HG03565 (cell line): ENCODE data around the gene NACC2.

Source experiments
- ATAC-seq: cut with Tn5 transposase; IDR thresholded peaks from one replicate; pipeline ENCODE4 v1.9.1; 2021; ENCODE audit warnings: mild to moderate bottlenecking, moderate library complexity; ENCODE audit not compliant: unreplicated experiment

Gene NACC2

GRCh38 chr9:136002881-136003280 lies 92.2 kb downstream of the NACC2 start:
- no peak for ATAC-seq

- no peak for ATAC-seq
These were observed 92.9 kb downstream of the NACC2 start for GRCh38 chr9:136002215-136002614.

- no peak for ATAC-seq
These were observed 93.9 kb downstream of the NACC2 start for GRCh38 chr9:136001231-136001630.

DNA sequence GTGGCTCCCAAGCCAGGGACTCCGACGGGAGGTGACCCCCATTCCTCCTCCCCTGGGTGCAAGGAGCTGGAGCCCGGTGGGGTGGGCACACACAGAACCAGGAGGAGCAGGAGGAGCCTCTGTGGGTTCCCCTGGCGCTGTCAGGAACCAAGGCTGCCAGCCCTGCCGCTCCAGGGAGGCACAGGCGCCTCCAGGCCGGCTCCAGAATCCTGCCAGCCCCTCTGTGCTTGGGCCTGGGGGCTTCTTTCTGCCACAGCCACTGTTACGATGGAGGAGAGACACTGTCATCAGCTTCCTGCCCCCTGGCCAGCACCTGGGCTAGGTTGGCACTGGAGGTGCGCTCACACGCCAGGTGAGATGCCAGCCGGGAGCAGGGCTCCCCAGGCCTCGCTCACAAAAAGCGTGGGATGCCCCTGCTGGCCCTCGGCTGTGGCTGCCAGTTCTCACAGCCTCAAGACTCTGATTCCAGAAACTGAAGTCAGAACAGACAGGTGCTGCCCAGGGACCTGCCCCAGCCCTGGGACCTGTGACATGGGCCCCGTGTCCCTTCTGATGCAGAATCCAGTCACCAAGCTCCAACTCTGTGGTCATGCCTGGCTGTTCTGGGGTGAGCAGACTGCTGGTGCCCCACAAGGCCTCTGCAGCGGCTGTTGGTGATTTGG lies 96.5 kb downstream of the NACC2 start:
- ATAC-seq: no peak

GRCh38 chr9:135998016-135998380 lies 97.1 kb downstream of the NACC2 start:
- no peak for ATAC-seq

- no peak for ATAC-seq
These were observed 97.7 kb downstream of the NACC2 start for GRCh38 chr9:135997090-135998015.

DNA sequence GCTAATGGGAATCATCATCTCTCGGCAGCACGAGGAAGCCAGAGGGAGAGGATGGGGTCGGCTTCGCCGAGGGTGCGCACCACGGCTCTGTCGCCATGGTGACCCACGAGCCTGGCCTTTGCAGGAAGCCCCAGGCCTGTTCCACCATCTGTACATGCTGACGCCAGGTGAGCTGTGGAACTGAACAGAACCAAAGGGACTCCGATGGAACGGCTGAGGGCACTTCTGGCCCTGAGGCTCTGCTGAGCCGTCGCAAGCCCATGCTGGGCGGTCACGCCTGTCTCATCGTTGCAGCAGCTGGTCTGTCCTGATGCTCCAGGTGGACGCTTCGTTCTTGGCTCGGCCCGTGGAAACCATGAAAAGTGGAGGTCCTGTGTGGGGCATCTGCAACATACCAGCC lies 99.3 kb downstream of the NACC2 start:
- ATAC-seq: no peak

DNA sequence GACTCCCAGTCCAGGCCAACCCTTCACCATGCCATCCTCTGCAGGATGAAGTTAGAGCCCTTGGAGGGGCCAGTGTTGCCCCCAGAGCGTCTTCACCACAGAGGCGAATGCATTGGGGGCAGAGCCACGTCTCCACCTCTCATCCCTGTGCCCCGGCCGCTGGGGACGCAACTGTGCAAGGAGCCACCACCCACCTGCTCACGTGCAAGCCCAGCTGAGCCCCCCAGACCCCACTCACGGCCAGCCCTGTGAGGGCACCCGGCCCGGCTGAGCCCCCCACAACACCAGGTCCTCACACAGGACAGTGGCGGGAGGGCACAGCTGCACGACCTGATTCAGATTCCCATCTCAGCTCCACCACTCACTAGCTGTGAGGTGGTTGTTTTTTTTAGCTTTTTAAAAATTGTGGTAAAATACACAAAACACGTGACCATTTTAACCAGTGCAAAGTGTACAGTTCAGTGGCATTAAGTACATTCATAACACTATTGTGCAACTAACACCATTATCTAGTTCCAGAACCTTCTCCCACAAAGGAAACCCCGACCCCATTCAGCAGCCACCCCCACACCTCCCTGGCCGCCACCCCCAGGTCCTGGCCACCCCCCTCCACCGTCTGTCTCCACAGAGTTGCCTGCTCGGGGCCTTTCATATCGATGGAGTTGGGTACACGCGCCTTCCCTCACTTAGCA lies 100.4 kb downstream of the NACC2 start:
- no peak for ATAC-seq

- no peak for ATAC-seq
These were observed 101.2 kb downstream of the NACC2 start for GRCh38 chr9:135993765-135994500.

- ATAC-seq: no peak
These were observed 101.7 kb downstream of the NACC2 start for GRCh38 chr9:135993409-135993742.

DNA sequence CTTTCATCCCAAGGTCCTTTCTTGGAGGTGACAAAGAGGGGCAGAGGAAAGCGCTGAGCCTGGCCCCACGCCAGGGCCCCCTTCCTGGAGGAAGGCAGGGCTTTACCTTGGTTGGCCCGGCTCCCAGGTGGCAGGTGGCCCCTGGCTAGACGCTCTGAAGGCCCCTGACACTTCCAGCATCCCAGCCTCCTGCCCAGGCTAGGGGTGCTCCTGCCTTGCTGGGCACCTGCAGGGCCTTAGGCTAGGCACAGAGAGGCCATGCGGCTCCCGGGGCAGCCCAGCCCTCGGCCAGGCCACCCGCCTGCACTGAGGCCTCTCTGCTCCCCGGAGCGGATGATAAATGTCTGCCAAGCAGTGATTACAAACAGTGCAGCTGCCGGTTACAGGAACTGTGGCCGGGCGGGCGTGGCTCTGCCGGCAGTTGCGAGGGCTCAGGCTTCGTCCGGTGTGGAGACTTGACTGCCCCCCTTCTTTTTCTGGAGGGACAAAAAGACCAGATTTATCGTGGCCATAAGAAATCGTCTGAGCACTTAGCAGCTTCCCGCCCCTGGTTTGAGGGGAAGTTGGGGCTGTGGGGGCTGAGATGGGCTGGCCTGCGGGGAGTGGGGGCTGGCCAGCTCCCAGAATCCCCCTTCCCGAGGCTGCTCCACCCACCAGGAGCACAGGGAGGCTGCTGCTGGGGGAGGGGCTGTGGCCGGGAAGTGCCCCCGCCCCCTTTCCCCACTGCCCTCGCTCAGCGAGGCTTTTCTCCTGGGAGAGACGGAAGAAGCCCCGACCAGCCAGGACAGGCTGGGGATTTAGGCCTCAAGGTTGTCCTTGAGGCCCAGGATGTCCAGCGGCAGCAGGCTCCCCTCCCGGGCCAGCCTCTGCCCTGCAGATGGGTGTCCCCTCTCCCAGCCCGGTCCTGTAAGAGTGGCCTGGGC lies 102.3 kb downstream of the NACC2 start:
- no peak for ATAC-seq

DNA sequence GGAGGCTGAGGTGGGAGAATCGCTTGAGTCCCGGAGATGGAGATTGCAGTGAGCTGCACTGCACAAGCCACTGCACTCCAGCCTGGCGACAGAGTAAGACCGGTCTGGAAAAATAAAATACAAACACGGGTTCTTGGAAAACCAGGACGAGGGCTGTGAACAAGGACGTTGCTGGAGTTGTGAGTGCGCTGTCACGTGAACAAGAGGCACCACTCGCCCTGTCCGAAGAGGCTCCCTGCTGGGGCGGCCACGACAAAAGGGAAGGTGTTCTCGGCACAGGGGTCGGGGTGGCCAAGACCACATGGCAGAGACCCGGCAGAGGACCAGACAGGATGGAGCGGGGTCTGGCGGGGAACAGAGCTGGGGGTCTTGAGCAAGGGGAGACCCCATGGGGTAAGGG lies 103.3 kb downstream of the NACC2 start:
- ATAC-seq: no peak

DNA sequence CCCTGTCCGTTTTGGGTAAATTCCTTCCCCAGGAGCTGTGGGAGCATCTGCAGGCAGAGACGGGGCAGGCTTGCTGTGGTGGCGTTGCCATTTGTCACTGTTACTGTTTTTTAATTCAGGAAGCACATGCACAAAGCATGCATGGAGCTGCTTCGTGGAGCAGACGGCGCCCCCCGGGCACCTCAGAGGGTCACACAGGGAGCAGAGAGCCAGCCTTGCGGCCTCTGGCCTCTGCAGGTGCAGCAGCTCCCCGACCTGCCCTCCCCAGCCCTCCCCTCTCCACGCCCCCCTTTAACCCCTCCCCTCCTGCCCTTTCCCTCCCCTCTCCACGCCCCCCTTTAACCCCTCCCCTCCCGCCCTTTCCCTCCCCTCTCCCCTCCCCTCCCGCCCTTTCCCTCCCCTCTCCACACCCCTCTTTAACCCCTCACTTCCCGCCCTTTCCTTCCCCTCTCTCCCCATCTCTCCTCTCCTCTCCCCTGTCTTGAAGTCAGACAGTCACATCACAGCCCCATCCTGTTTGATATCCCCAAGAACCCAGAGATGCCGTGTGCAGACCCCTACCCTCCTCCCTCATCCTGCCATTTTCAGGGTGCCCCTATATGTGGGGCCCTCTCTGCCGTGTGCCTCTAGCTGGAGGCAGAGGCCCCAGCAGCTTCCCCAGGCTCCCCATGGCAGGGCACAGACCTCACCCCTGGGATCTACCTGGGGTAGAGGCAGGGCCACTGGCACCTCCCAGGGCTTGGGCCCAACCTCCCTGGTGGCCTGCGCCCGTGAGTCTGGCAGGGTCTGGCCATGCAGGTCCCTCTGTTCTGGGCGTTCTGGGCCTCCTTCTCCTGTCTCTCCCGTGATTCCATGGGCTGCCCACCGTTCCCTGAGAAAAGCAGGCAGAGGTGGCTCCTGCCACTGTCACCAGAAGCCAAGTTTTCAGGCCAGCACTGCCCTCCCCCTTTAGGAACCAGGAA lies 104.3 kb downstream of the NACC2 start:
- no peak for ATAC-seq

DNA sequence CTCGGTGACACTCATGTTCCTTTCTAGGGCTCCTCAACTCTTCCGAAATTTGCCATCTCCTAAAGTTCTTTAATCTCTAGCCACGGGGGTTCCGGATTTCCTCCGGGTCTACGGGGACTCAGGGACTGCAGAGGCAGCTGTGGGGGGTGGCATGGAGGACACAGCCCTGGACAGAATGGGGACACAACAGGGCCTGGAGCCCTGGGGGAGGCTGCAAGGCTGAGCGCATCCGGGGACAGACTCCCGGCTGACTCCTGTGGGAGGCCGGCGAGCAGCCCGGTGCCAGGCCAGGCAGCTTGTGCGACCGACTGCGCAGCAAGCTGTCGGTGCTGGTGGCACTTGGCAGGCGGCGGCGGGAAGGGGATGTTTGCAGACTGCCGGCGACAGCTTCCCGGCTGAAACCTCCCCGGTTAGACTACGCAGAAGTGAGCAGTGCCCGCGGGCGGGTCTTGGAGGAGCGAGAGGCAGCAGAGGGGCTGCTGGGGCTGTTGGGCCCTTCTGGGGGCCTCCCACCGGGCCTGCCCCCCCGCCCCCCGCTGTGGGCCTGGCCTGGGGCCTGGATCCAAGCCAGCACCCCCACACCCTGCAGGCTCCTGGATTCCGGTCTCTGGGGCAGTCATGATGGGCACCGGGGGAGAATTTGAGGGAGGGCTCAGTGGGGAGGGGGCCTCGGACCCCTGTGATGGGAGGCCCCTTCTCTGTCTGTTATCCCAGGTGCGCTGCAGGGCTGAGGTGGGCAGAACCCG lies 105.2 kb downstream of the NACC2 start:
- no peak for ATAC-seq

DNA sequence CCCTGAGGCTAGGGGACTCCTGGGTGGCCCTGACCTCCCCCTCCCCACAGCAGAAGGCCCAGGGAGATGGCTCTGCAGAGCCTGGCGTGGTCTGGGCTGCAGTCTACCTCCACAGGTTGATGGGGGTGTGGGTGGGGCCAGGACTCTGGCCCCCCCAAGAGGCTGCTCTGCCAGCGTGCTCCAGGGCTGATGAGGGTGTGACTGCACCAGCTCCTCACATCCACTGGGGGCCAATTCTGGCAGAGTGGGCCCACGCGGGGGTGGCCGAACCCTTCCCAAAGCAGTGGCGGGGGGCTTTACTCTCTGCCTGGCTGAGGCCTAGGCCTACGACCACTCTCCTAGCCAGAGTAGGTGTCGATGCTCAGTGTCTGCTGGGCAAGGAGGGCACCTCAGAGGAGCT lies 105.9 kb downstream of the NACC2 start:
- no peak for ATAC-seq

GRCh38 chr9:135988493-135988892 lies 106.6 kb downstream of the NACC2 start:
- ATAC-seq: no peak

- ATAC-seq: no peak
These were observed 107.2 kb downstream of the NACC2 start for GRCh38 chr9:135987838-135988404.

DNA sequence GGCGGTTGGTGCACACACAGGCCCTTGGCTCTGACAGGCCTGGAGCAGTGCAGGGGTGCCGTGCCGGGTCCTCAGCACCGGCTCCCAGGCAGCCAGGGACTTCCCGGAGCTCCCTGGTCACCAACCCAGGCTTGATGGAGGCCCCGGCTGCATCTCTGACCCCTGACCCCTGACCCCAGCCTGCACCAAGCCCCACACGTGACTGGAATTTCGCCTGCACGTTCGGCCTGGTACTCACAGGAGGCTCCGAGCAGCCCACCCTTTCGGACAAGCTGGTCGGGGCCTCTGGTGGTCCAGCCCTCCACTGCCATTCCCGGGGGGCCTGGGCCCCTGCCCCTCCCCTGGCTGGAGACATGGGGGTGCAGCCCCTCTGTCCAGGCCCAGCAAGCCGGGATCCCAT lies 108.5 kb downstream of the NACC2 start:
- ATAC-seq: no peak
